Keratinocyte (primary cell): ENCODE measurements around the gene TMPRSS12. TPM values are rescaled to one million over a fixed set of nuclear protein-coding genes. Genes with fewer than 3 reads are reported as not detected.

Experiments used
- DNase-seq: peaks from one replicate; pipeline ENCODE4 v3.0.0-alpha.2; 2011; ENCODE audit warnings: low read depth, missing footprints, low spot score
- FAIRE-seq: peaks from 2 replicates; lab custom pipeline; 2011; peaks lifted over from hg19 to GRCh38; lab: Jason Lieb, UNC
- H2AFZ ChIP-seq: 2 replicates; pipeline ENCODE4 v1.6.0; 2012; ENCODE audit warnings: low read length, control low read depth, inconsistent platforms; ENCODE audit not compliant: control insufficient read depth
- H3K27ac ChIP-seq: 2 replicates; pipeline ENCODE4 v1.5.1; 2011; ENCODE audit warnings: low read length; ENCODE audit not compliant: control insufficient read depth, insufficient read depth
- H3K27me3 ChIP-seq: 3 replicates; pipeline ENCODE4 v1.6.0; 2011; ENCODE audit warnings: low read length; ENCODE audit not compliant: control insufficient read depth, insufficient read depth; ENCODE audit errors: extremely low read depth
- H3K36me3 ChIP-seq, 2 experiments: 2 replicates in 1 of 2; 3 replicates in 1 of 2; pipeline ENCODE4 v1.5.1; 2011; ENCODE audit warnings: low read length in 2 of 2, mild to moderate bottlenecking in 1 of 2; ENCODE audit not compliant: control insufficient read depth in 2 of 2, insufficient read depth in 2 of 2; ENCODE audit errors: extremely low read depth in 1 of 2
- H3K4me1 ChIP-seq: 3 replicates; pipeline ENCODE4 v1.5.1; 2011; ENCODE audit warnings: low read length; ENCODE audit not compliant: control insufficient read depth, insufficient read depth; ENCODE audit errors: extremely low read depth
- H3K4me2 ChIP-seq: 3 replicates; pipeline ENCODE4 v1.6.0; 2011; ENCODE audit warnings: low read depth, low read length; ENCODE audit not compliant: control insufficient read depth, insufficient read depth; ENCODE audit errors: extremely low read depth
- H3K4me3 ChIP-seq, 3 experiments: fragments of 200-600 bp in 1 of 3; sonication (generic) in 1 of 3; 2 replicates in 2 of 3; 3 replicates in 1 of 3; pipeline ENCODE4 v1.5.1; 2011 to 2016; ENCODE audit warnings: low read length in 3 of 3, mild to moderate bottlenecking in 3 of 3, control low read depth in 2 of 3, inconsistent platforms in 1 of 3, low read depth in 1 of 3, mixed read lengths in 1 of 3, mixed run types in 1 of 3, moderate library complexity in 1 of 3; ENCODE audit not compliant: control insufficient read depth in 2 of 3, insufficient read depth in 2 of 3; ENCODE audit errors: extremely low read depth in 1 of 3
- H3K79me2 ChIP-seq: 2 replicates; pipeline ENCODE4 v1.6.0; 2012; ENCODE audit warnings: low read length; ENCODE audit not compliant: control insufficient read depth, insufficient read depth
- H3K9ac ChIP-seq: 3 replicates; pipeline ENCODE4 v1.6.0; 2011; ENCODE audit warnings: low read length; ENCODE audit not compliant: control insufficient read depth, insufficient read depth; ENCODE audit errors: extremely low read depth
- H3K9me1 ChIP-seq: 3 replicates; pipeline ENCODE4 v1.6.0; 2011; ENCODE audit warnings: low read length; ENCODE audit not compliant: control insufficient read depth, insufficient read depth; ENCODE audit errors: extremely low read depth
- H3K9me3 ChIP-seq: 2 replicates; pipeline ENCODE4 v1.5.1; 2012; ENCODE audit warnings: low read depth, low read length; ENCODE audit not compliant: control insufficient read depth
- H4K20me1 ChIP-seq: 3 replicates; pipeline ENCODE4 v1.6.0; 2011; ENCODE audit warnings: low read length; ENCODE audit not compliant: control insufficient read depth, insufficient read depth; ENCODE audit errors: extremely low read depth
- CTCF ChIP-seq, 3 experiments: IDR thresholded peaks in 1 of 3; conservative IDR thresholded peaks in 1 of 3; optimal IDR thresholded peaks in 1 of 3; 2 replicates in 2 of 3; 3 replicates in 1 of 3; pipeline versions ENCODE3 to v1.5.1; 2011; ENCODE audit warnings: low read length in 3 of 3, mild to moderate bottlenecking in 3 of 3, moderate library complexity in 2 of 3, control low read depth in 1 of 3, inconsistent platforms in 1 of 3; ENCODE audit not compliant: insufficient read depth in 2 of 3; ENCODE audit errors: extremely low read depth in 1 of 3
- EZH2 ChIP-seq: IDR thresholded peaks from one replicate; pipeline ENCODE4 v1.6.1; 2012; ENCODE audit warnings: inconsistent platforms, mild to moderate bottlenecking, low read length, moderate library complexity
- dilution Hi-C: fragments of 300-500 bp; cut with MboI; formaldehyde crosslinking; loops from one replicate; pipeline ENCODE4 v1.7.0; 2020; ENCODE audit warnings: low sequenced_read_pairs; ENCODE audit not compliant: extremely low pct_ligation_motif_present
- polyA plus RNA-seq, 5 experiments: library from polyadenylated mRNA; depleted of rRNA in 3 of 5; stranded (reverse) in 3 of 5; stranded (forward) in 1 of 5; unstranded in 1 of 5; fragments of >200 nt; gene quantifications; 1 replicate in 1 of 5; 2 replicates in 3 of 5; 3 replicates in 1 of 5; pipeline versions ENCODE4 v1.2.1 to v1.2.3, GENCODE V29; 2011 to 2012; ENCODE audit warnings: missing spikeins in 2 of 5, low read depth in 1 of 5, low replicate concordance in 1 of 5

The TMPRSS12 gene
- polyA plus RNA-seq, 1 donor (not counting 4 experiments of a cell fraction or from before 2014, with no cell fraction given): not detected

DNA sequence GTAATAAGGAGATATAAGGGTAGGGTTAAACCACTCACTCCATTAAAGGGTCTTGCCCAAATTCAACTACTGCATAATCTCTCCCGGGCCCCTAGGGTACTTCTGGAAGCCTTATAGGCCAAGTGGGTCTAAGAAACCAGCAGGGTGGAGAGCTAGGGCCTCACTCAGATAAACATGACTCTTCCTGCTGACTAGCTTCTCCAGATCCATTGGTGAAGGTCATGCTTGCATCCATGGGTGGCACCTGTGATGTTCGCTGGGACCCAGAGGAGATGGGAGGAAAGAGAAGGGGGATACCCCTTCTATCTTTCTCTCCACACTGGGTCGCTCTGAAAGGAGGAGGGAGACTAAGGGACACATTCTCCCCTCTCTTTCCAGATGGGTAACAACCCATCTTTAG is 73.6 kb downstream of the TMPRSS12 start:
- no peaks in the 10 kb centered on the region for H3K79me2 ChIP-seq
- no peaks in the 10 kb centered on the region for H4K20me1 ChIP-seq
- H3K9me3 ChIP-seq: peaks cover 5% of the 10 kb centered on the region
- no peak overlapping the region for H3K4me2 ChIP-seq
- dilution Hi-C loops: no loop called here
- no peaks in the 10 kb centered on the region for H3K4me1 ChIP-seq
- TF ChIP-seq EZH2 (no peak), CTCF (optimal IDR thresholded peaks at IDR 0.05 in 1 of 3, IDR thresholded peaks at IDR 0.05 in 1 of 3, conservative IDR thresholded peaks at IDR 0.05 in 1 of 3; ENCODE audit: extremely low read depth in 1 of 3, insufficient read depth in 2 of 3, low read length in 3 of 3) (no peak)
- DNase-seq: no peak
- H3K4me3 ChIP-seq: no peak overlapping the region
- H3K27me3 ChIP-seq: no peaks in the 10 kb centered on the region
- no peaks in the 10 kb centered on the region for H3K9me1 ChIP-seq
- no peak overlapping the region for H3K27ac ChIP-seq
- no peak overlapping the region for H2AFZ ChIP-seq
- no peak for FAIRE-seq
- no peak overlapping the region for H3K9ac ChIP-seq
- H3K36me3 ChIP-seq: no peaks in the 10 kb centered on the region

DNA sequence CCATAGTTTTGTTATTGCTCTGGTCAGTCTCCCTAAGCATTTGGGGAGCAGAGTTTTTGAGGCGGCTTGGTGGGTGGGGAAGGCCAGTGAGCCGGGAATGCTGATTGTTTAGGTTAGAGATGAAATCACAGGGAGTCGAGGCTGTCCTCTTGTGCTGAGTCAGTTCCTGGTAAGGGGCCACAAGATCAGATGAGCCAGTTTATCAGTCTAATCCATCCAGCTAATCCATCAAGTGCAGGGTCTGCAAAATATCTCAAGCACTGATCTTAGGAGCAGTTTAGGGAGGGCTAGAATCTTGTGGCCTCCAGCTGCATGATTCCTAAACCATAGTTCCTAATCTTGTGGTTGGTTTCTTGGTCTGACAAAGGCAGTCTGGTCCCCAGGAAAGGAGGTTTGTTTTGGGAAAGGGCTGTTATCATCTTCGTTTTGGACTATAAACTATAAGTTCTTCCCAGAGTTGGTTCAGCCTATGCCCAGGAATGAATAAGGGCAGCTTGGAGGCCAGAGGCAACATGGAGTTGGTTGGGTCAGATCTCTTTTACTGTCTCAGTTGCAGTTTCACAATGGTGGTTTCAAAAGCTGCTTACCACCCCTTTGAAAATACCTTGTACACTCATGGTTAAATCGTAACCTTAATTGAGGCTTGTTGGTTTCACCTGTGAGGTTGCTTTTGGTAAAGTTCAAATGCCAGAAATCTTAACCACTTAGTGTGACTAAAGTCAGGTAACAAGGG is 76.0 kb downstream of the TMPRSS12 start:
- no peak overlapping the region for H3K4me2 ChIP-seq
- H3K9me3 ChIP-seq: peaks cover 3% of the 10 kb centered on the region
- H3K27me3 ChIP-seq: no peaks in the 10 kb centered on the region
- dilution Hi-C loops: no loop called here
- H2AFZ ChIP-seq: no peak overlapping the region
- DNase-seq (no peak), FAIRE-seq (no peak)
- H4K20me1 ChIP-seq: no peaks in the 10 kb centered on the region
- no peak overlapping the region for H3K9ac ChIP-seq
- H3K9me1 ChIP-seq: no peaks in the 10 kb centered on the region
- no peak overlapping the region for H3K27ac ChIP-seq
- H3K4me1 ChIP-seq: peaks cover 5% of the 10 kb centered on the region
- H3K79me2 ChIP-seq: no peaks in the 10 kb centered on the region
- H3K36me3 ChIP-seq: no peaks in the 10 kb centered on the region
- H3K4me3 ChIP-seq: no peak overlapping the region
- TF ChIP-seq CTCF (optimal IDR thresholded peaks at IDR 0.05 in 1 of 3, IDR thresholded peaks at IDR 0.05 in 1 of 3, conservative IDR thresholded peaks at IDR 0.05 in 1 of 3; ENCODE audit: extremely low read depth in 1 of 3, insufficient read depth in 2 of 3, low read length in 3 of 3) (no peak), EZH2 (no peak)
